ENCODE results near the gene RIT2. TPM values are rescaled to one million over a fixed set of nuclear protein-coding genes. Genes with fewer than 3 reads are reported as not detected.

The RIT2 gene
- total RNA-seq, 1 experiment from 2014 or later = not detected

DNA sequence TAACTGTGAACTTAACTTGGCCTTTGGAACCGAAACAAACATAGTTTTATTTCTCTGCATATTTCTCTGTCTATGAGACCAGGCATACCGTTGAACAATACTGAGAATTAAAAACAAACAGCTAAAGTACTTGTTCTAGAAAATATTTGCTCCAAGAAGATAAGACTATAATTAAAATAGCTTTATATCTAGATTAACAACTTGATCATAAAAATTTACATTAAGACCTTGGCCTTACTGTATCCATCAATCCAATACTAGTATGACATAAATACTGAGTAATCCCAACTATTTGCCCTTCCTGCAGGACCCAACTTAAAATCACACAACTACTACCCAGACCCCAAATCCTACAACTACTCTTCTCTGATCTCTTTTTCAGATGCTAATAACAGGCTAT is 260.9 kb downstream of the RIT2 start:
- intact Hi-C loops (cut with micrococcal nuclease) = no loop called here

DNA sequence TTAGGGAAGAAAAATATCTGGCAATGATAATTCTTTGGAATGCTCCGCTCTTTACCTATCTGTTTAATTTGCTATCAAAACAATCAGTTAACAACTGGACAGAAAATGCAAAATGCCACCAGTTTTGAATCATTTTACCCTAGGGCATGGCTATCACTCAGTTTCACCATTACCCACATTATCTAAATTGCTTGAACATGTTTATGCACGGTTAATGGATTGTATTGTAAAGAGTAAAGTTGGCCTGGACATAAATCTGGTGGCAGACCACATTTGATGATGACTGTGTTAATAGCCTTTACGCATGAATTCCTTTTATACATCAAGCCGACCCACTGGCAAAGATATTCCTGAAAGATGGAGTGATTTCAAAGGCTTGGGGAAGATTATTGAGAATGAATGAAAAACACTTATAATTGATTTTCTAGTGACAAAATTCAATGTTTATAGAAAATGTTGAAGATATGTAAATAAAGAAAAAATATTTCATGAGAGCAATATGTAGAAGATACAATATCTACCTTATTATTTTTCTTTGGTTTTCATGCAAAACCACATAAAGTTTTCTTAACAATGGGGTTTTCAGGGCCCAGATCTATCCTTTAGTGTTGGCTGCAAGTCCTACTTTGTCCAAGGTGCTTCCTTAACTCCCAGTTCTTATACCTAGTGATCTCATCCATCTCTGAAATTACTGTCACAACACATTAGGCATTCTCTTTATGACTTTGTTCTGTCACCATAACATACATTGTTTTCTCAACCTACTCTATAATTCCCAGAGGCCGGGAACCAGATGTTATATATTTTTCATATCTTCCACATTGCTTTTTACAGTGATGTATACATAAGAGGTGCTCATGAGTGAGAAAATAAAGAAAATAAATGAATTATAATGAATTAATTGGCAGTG is 265.1 kb downstream of the RIT2 start:
- intact Hi-C loops (cut with micrococcal nuclease) = no loop called here
- Mint-ChIP-seq H3K4me1 (ENCODE audit: insufficient read depth, unreplicated experiment) (no peaks in the 10 kb centered on the region), H3K36me3 (ENCODE audit: insufficient read depth, unreplicated experiment) (no peaks in the 10 kb centered on the region), H3K9me3 (ENCODE audit: unreplicated experiment) (no peaks in the 10 kb centered on the region), H3K27ac (ENCODE audit: low read depth, unreplicated experiment) (no peak overlapping the region), H3K4me3 (ENCODE audit: unreplicated experiment) (no peak overlapping the region), H3K27me3 (ENCODE audit: insufficient read depth, unreplicated experiment) (no peaks in the 10 kb centered on the region)
- no peak for DNase-seq (ENCODE audit: unreplicated experiment)
- TF ChIP-seq, protein P1, sequence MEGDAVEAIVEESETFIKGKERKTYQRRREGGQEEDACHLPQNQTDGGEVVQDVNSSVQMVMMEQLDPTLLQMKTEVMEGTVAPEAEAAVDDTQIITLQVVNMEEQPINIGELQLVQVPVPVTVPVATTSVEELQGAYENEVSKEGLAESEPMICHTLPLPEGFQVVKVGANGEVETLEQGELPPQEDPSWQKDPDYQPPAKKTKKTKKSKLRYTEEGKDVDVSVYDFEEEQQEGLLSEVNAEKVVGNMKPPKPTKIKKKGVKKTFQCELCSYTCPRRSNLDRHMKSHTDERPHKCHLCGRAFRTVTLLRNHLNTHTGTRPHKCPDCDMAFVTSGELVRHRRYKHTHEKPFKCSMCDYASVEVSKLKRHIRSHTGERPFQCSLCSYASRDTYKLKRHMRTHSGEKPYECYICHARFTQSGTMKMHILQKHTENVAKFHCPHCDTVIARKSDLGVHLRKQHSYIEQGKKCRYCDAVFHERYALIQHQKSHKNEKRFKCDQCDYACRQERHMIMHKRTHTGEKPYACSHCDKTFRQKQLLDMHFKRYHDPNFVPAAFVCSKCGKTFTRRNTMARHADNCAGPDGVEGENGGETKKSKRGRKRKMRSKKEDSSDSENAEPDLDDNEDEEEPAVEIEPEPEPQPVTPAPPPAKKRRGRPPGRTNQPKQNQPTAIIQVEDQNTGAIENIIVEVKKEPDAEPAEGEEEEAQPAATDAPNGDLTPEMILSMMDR (IDR thresholded peaks at IDR 0.05; ENCODE audit: unreplicated experiment) = no peak
- BruUV-seq (replicated peaks) = no TSS peak
- POLR2A ChIA-PET = no interaction called here
- CTCF ChIA-PET = no interaction called here

More for the DNA sequence above, 260.9 kb downstream of the RIT2 start:
- Mint-ChIP-seq H3K27ac (ENCODE audit: low read depth, unreplicated experiment) (no peak overlapping the region), H3K4me1 (ENCODE audit: insufficient read depth, unreplicated experiment) (peaks cover 5% of the 10 kb centered on the region), H3K36me3 (ENCODE audit: insufficient read depth, unreplicated experiment) (no peaks in the 10 kb centered on the region), H3K9me3 (ENCODE audit: unreplicated experiment) (no peaks in the 10 kb centered on the region), H3K4me3 (ENCODE audit: unreplicated experiment) (no peak overlapping the region), H3K27me3 (ENCODE audit: insufficient read depth, unreplicated experiment) (no peaks in the 10 kb centered on the region)
- ChIA-PET CTCF (interaction anchor here (0.6 kb wide), 2 partner anchors 63 to 556 kb away, joined by 3 read pairs; no protein-coding TSS in a partner anchor), POLR2A (no interaction called here)
- BruUV-seq (replicated peaks) = no TSS peak
- DNase-seq (ENCODE audit: unreplicated experiment) = no peak
- TF ChIP-seq, protein P1 (IDR thresholded peaks at IDR 0.05; ENCODE audit: unreplicated experiment) = no peak

DNA sequence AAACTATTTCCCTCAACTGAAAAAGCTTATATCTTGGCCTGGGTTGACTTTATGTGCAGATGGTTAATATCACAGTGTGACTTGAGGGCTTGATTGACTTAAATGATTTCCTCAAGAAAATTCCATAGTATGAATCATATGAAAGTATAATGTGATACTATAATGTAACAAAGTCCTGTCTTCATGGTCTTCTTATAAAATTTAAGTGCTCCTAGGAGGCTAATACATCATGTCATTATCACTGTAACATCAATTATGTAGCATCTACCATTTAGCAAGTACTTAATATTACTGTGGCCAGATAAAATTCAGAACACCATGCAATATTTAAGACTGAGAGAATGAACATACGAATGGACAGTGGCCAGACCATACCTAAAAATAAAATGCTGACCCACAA is 276.1 kb downstream of the RIT2 start:
- no peaks in the 10 kb centered on the region for H3K9me3 Mint-ChIP-seq (ENCODE audit: unreplicated experiment)
- no peak overlapping the region for H3K4me3 Mint-ChIP-seq (ENCODE audit: unreplicated experiment)
- no peak overlapping the region for H3K27ac Mint-ChIP-seq (ENCODE audit: low read depth, unreplicated experiment)
- no peaks in the 10 kb centered on the region for H3K36me3 Mint-ChIP-seq (ENCODE audit: insufficient read depth, unreplicated experiment)
- ChIA-PET POLR2A (no interaction called here), CTCF (interaction anchor here (1.4 kb wide), 1 partner anchor 21 kb away, joined by 3 read pairs; no protein-coding TSS in a partner anchor)
- BruUV-seq (replicated peaks) = no TSS peak
- DNase-seq (ENCODE audit: unreplicated experiment) = no peak
- H3K4me1 Mint-ChIP-seq (ENCODE audit: insufficient read depth, unreplicated experiment) = no peaks in the 10 kb centered on the region
- TF ChIP-seq, protein P1 (IDR thresholded peaks at IDR 0.05; ENCODE audit: unreplicated experiment) = no peak
- peaks cover 56% of the 10 kb centered on the region for H3K27me3 Mint-ChIP-seq (ENCODE audit: insufficient read depth, unreplicated experiment)
- intact Hi-C loops (cut with micrococcal nuclease) = no loop called here

DNA sequence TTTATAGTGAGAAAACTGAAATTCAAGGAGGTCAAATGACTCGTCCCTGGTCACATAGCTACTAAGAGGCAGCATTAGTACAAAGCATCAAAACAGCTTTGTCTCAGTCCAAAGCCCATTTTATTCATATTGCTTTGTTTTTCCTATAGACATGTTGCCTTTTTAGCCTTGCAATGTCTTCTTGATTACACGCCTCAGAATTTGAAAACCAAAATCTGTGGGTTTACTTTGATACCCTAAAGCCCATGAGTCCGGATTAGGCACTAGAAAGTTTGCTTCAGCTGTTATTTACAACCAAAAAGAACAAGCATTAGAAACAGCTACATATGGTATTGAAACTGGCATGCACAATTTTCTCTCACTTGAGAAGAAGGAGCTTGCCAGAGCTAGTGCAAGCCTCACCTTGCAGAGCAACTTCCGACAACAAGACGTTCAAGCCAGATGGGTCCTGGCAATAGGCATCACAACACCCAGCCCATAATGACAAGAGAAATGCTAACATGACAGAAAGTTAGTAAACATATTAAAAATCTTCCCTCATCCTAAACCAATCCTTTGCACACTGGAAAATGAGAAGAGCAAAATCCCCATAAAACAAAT is 276.8 kb downstream of the RIT2 start:
- Mint-ChIP-seq H3K27me3 (ENCODE audit: insufficient read depth, unreplicated experiment) (peaks cover 49% of the 10 kb centered on the region), H3K4me1 (ENCODE audit: insufficient read depth, unreplicated experiment) (no peaks in the 10 kb centered on the region), H3K27ac (ENCODE audit: low read depth, unreplicated experiment) (no peak overlapping the region), H3K9me3 (ENCODE audit: unreplicated experiment) (no peaks in the 10 kb centered on the region), H3K4me3 (ENCODE audit: unreplicated experiment) (no peak overlapping the region), H3K36me3 (ENCODE audit: insufficient read depth, unreplicated experiment) (no peaks in the 10 kb centered on the region)
- BruUV-seq (replicated peaks) = no TSS peak
- no peak for DNase-seq (ENCODE audit: unreplicated experiment)
- ChIA-PET CTCF (interaction anchor here (0.5 to 1.4 kb wide), 3 partner anchors 21 to 785 kb away, joined by 3 read pairs; no protein-coding TSS in a partner anchor), POLR2A (no interaction called here)
- intact Hi-C loops (cut with micrococcal nuclease) = no loop called here
- TF ChIP-seq, protein P1 (IDR thresholded peaks at IDR 0.05; ENCODE audit: unreplicated experiment) = no peak
